ENCODE results near the gene G6PD.
A peak's percentile ranks its signal among the peaks of the same experiment; 100 is the strongest.

The G6PD gene

GRCh38 chrX:154487518-154488290, 58.9 kb downstream of the G6PD start:
- ATAC-seq (no peak), DNase-seq (no peak)

GRCh38 chrX:154486396-154487207, 60.0 kb downstream of the G6PD start, which contains the start of gene UBL4A:
UBL4A (minus strand) TSS chrX:154486615; CDS start chrX:154486584, 31 bp downstream.
- ATAC-seq (peak; percentile 30), DNase-seq (peak; percentile 70)

- no peak for ATAC-seq
- DNase-seq = peak; percentile 35
Measured at GRCh38 chrX:154486052-154486395, 60.6 kb downstream of the G6PD start.

- ATAC-seq = no peak
- no peak for DNase-seq
Measured at GRCh38 chrX:154485150-154486051, 61.2 kb downstream of the G6PD start.

- peak; percentile 15 for ATAC-seq
Measured at GRCh38 chrX:154484255-154485149, 62.1 kb downstream of the G6PD start.

GRCh38 chrX:154483325-154483724, 63.3 kb downstream of the G6PD start:
- DNase-seq = no peak
- ATAC-seq = no peak

More at GRCh38 chrX:154484255-154485149, 62.1 kb downstream of the G6PD start:
- no peak for DNase-seq

GRCh38 chrX:154482786-154483185, 63.9 kb downstream of the G6PD start:
- ATAC-seq = no peak
- DNase-seq = no peak

- DNase-seq (no peak), ATAC-seq (no peak)
Measured at GRCh38 chrX:154481911-154482601, 64.6 kb downstream of the G6PD start.

All from stimulated activated naive CD8-positive, alpha-beta T cell treated with anti-CD3 and anti-CD28 coated beads, Interleukin-15, Interleukin-2, amounts not matched to agents 100 U/mL and 50 U/mL, for 24 hours (primary cell).